HG03565 (cell line): ENCODE results near the gene PPFIBP2.
A peak's percentile ranks its signal among the peaks of the same experiment; 100 is the strongest.

Experiments
- ATAC-seq: cut with Tn5 transposase; IDR thresholded peaks from one replicate; pipeline ENCODE4 v1.9.1; 2021; ENCODE audit warnings: mild to moderate bottlenecking, moderate library complexity; ENCODE audit not compliant: unreplicated experiment

Gene PPFIBP2

GRCh38 chr11:7621090-7621489 is 107.3 kb downstream of the PPFIBP2 start:
- no peak for ATAC-seq

GRCh38 chr11:7621554-7621953 is 107.8 kb downstream of the PPFIBP2 start:
- no peak for ATAC-seq

- ATAC-seq: no peak
Measured at GRCh38 chr11:7622721-7623120, 108.9 kb downstream of the PPFIBP2 start.

- ATAC-seq: no peak
Measured at GRCh38 chr11:7628660-7629059, 114.9 kb downstream of the PPFIBP2 start.

- no peak for ATAC-seq
Measured at GRCh38 chr11:7630002-7630401, 116.2 kb downstream of the PPFIBP2 start.

GRCh38 chr11:7632211-7632610 is 118.4 kb downstream of the PPFIBP2 start:
- no peak for ATAC-seq

- ATAC-seq: no peak
Measured at GRCh38 chr11:7635137-7635536, 121.3 kb downstream of the PPFIBP2 start.

- no peak for ATAC-seq
Measured at GRCh38 chr11:7635708-7636107, 121.9 kb downstream of the PPFIBP2 start.

- ATAC-seq: no peak
Measured at GRCh38 chr11:7636350-7636749, 122.6 kb downstream of the PPFIBP2 start.

- no peak for ATAC-seq
Measured at GRCh38 chr11:7637447-7638157, 123.8 kb downstream of the PPFIBP2 start.

- peak; percentile 40 for ATAC-seq
Measured at GRCh38 chr11:7638710-7639642, 125.2 kb downstream of the PPFIBP2 start.

- no peak for ATAC-seq
Measured at GRCh38 chr11:7639643-7640025, 125.8 kb downstream of the PPFIBP2 start.

GRCh38 chr11:7640816-7641215 is 127.0 kb downstream of the PPFIBP2 start:
- ATAC-seq: no peak

- ATAC-seq: no peak
Measured at GRCh38 chr11:7642747-7643146, 128.9 kb downstream of the PPFIBP2 start.

- ATAC-seq: no peak
Measured at GRCh38 chr11:7643314-7643713, 129.5 kb downstream of the PPFIBP2 start.

- no peak for ATAC-seq
Measured at GRCh38 chr11:7645206-7645605, 131.4 kb downstream of the PPFIBP2 start.

GRCh38 chr11:7646866-7647265 is 133.1 kb downstream of the PPFIBP2 start:
- ATAC-seq: no peak

- ATAC-seq: no peak
Measured at GRCh38 chr11:7648264-7648663, 134.5 kb downstream of the PPFIBP2 start.

- no peak for ATAC-seq
Measured at GRCh38 chr11:7651140-7651551, 137.3 kb downstream of the PPFIBP2 start.

GRCh38 chr11:7651700-7652099 is 137.9 kb downstream of the PPFIBP2 start:
- ATAC-seq: no peak

- no peak for ATAC-seq
Measured at GRCh38 chr11:7654195-7654705, 140.5 kb downstream of the PPFIBP2 start.
